HEK293 (cell line): ENCODE measurements around the gene PPP1R2B.

Experiments
- CTCF ChIA-PET: fragments of 350-600 bp; formaldehyde crosslinking; extraction: SDS; loops from one replicate; lab custom pipeline; 2021; ENCODE audit warnings: antibody characterized with exemption; lab: Yijun Ruan, JAX
- POLR2A ChIA-PET: fragments of 300-600 bp; formaldehyde crosslinking; extraction: SDS; loops from one replicate; lab custom pipeline; 2020; ENCODE audit warnings: antibody characterized with exemption, inconsistent platforms; lab: Yijun Ruan, JAX
- H3K27ac ChIP-seq: fragments of 200-500 bp; sonication (Bioruptor generic); 2 replicates; pipeline ENCODE4 v1.5.1; 2014; ENCODE audit warnings: low read depth, low read length, control low read depth, inconsistent platforms; ENCODE audit errors: extremely low read depth
- H3K36me3 ChIP-seq, 2 experiments: fragments of 200-500 bp in 1 of 2; sonication (Bioruptor generic) in 1 of 2; 1 replicate in 1 of 2; 2 replicates in 1 of 2; pipeline ENCODE4 v1.5.1; 2014 to 2017; ENCODE audit warnings: inconsistent platforms in 2 of 2, low read length in 2 of 2; ENCODE audit not compliant: control insufficient read depth in 2 of 2, insufficient read depth in 1 of 2
- H3K4me1 ChIP-seq: fragments of 200-500 bp; sonication (Bioruptor generic); 2 replicates; pipeline ENCODE4 v1.5.1; 2014; ENCODE audit warnings: mild to moderate bottlenecking, low read length, inconsistent platforms; ENCODE audit not compliant: control insufficient read depth, insufficient read depth
- H3K4me3 ChIP-seq: 2 replicates; pipeline ENCODE4 v1.5.1; 2011; ENCODE audit warnings: low read depth, mild to moderate bottlenecking, control low read depth, low read length, moderate library complexity
- H3K9me3 ChIP-seq: fragments of 200-500 bp; sonication (Bioruptor generic); 2 replicates; pipeline ENCODE4 v1.5.1; 2014; ENCODE audit warnings: low read depth, low read length, inconsistent platforms; ENCODE audit not compliant: control insufficient read depth, insufficient read depth
- GLIS2 ChIP-seq: fragments of 450-650 bp; formaldehyde crosslinking; IDR thresholded peaks from 2 replicates; pipeline ENCODE4 v1.5.1; 2016; ENCODE audit warnings: missing biosample characterization, missing genetic modification characterization
- HOXC10 ChIP-seq: sonication (generic); formaldehyde crosslinking; IDR thresholded peaks from 2 replicates; pipeline ENCODE4 v1.8.1; 2023; ENCODE audit warnings: mild to moderate bottlenecking, missing genetic modification reagents
- KLF17 ChIP-seq: fragments of 450-650 bp; formaldehyde crosslinking; IDR thresholded peaks from 2 replicates; pipeline ENCODE4 v1.5.1; 2016; ENCODE audit warnings: missing biosample characterization, missing genetic modification characterization
- PRDM10 ChIP-seq: fragments of 450-650 bp; formaldehyde crosslinking; IDR thresholded peaks from 2 replicates; pipeline ENCODE4 v1.5.1; 2016; ENCODE audit warnings: missing biosample characterization, missing genetic modification characterization
- PRDM6 ChIP-seq: fragments of 450-650 bp; formaldehyde crosslinking; IDR thresholded peaks from 2 replicates; pipeline ENCODE4 v1.5.1; 2017; ENCODE audit warnings: missing biosample characterization, missing genetic modification characterization
- SP2 ChIP-seq: fragments of 450-650 bp; formaldehyde crosslinking; IDR thresholded peaks from 2 replicates; pipeline ENCODE4 v1.5.1; 2016; ENCODE audit warnings: missing biosample characterization, missing genetic modification characterization
- ZBTB1 ChIP-seq: fragments of 450-650 bp; formaldehyde crosslinking; IDR thresholded peaks from 2 replicates; pipeline ENCODE4 v1.5.1; 2016; ENCODE audit warnings: missing biosample characterization, missing genetic modification characterization
- ZFP3 ChIP-seq: fragments of 450-650 bp; formaldehyde crosslinking; IDR thresholded peaks from 2 replicates; pipeline ENCODE4 v1.5.1; 2016; ENCODE audit warnings: low read depth, missing biosample characterization, missing genetic modification characterization
- ZFP37 ChIP-seq: fragments of 450-650 bp; formaldehyde crosslinking; IDR thresholded peaks from 2 replicates; pipeline ENCODE4 v1.5.1; 2016; ENCODE audit warnings: missing biosample characterization, missing genetic modification characterization
- ZNF114 ChIP-seq: fragments of 450-650 bp; formaldehyde crosslinking; IDR thresholded peaks from 2 replicates; pipeline ENCODE4 v1.5.0; 2017; ENCODE audit warnings: missing biosample characterization, missing genetic modification characterization
- ZNF16 ChIP-seq: fragments of 450-650 bp; formaldehyde crosslinking; IDR thresholded peaks from 2 replicates; pipeline ENCODE4 v1.5.1; 2016; ENCODE audit warnings: low read depth, missing biosample characterization, missing genetic modification characterization
- ZNF169 ChIP-seq: fragments of 450-650 bp; formaldehyde crosslinking; IDR thresholded peaks from 2 replicates; pipeline ENCODE4 v1.5.1; 2016; ENCODE audit warnings: missing biosample characterization, missing genetic modification characterization
- ZNF174 ChIP-seq: fragments of 450-650 bp; formaldehyde crosslinking; IDR thresholded peaks from 2 replicates; pipeline ENCODE4 v1.5.0; 2017; ENCODE audit warnings: missing biosample characterization, mild to moderate bottlenecking, missing genetic modification characterization
- ZNF280D ChIP-seq: fragments of 450-650 bp; formaldehyde crosslinking; IDR thresholded peaks from 2 replicates; pipeline ENCODE4 v1.5.1; 2016; ENCODE audit warnings: missing biosample characterization, missing genetic modification characterization
- ZNF473 ChIP-seq: fragments of 450-650 bp; formaldehyde crosslinking; IDR thresholded peaks from 2 replicates; pipeline ENCODE4 v1.5.1; 2017; ENCODE audit warnings: missing biosample characterization, missing genetic modification characterization
- ZNF549 ChIP-seq: fragments of 450-650 bp; IDR thresholded peaks from 2 replicates; pipeline ENCODE4 v1.5.1; 2018; ENCODE audit warnings: missing biosample characterization, missing genetic modification characterization, mild to moderate bottlenecking, inconsistent platforms, moderate library complexity
- ZNF555 ChIP-seq: fragments of 450-650 bp; formaldehyde crosslinking; conservative IDR thresholded peaks from 2 replicates; pipeline ENCODE4 v1.5.1; 2017; ENCODE audit warnings: missing biosample characterization, mild to moderate bottlenecking, missing genetic modification characterization, inconsistent platforms
- ZNF654 ChIP-seq: fragments of 450-650 bp; formaldehyde crosslinking; IDR thresholded peaks from 2 replicates; pipeline ENCODE4 v1.5.1; 2016; ENCODE audit warnings: low read depth, missing biosample characterization, missing genetic modification characterization
- ZNF658 ChIP-seq: fragments of 450-650 bp; formaldehyde crosslinking; IDR thresholded peaks from 2 replicates; pipeline ENCODE4; 2016; ENCODE audit warnings: missing biosample characterization, missing genetic modification characterization
- ZSCAN30 ChIP-seq: fragments of 450-650 bp; IDR thresholded peaks from 2 replicates; pipeline ENCODE4 v1.5.1; 2018; ENCODE audit warnings: missing biosample characterization, mild to moderate bottlenecking, missing genetic modification characterization, moderate library complexity

PPP1R2B gene

GRCh38 chr5:156812959-156813358 is 37.1 kb upstream of the PPP1R2B start:
- Histone ChIP-seq H3K36me3 (no peaks in the 10 kb centered on the region), H3K9me3 (no peaks in the 10 kb centered on the region), H3K27ac (no peak overlapping the region), H3K4me1 (no peaks in the 10 kb centered on the region), H3K4me3 (no peak overlapping the region)
- POLR2A ChIA-PET: no interaction called here
- TF ChIP-seq ZFP37 (tag by site-specific recombination) (no peak), ZNF169 (tag by site-specific recombination) (no peak)
- CTCF ChIA-PET: no interaction called here

GRCh38 chr5:156815988-156816599 is 34.0 kb upstream of the PPP1R2B start:
- TF ChIP-seq ZNF473 (tag by site-specific recombination) (no peak), ZNF174 (tag by site-specific recombination) (no peak), ZNF654 (tag by site-specific recombination) (0 out of 2 replicates have a peak, but pooled peaks have one; percentile 3)
- TF ChIP-seq, all 188 proteins: peak for 1
- H3K36me3 ChIP-seq: no peaks in the 10 kb centered on the region
- H3K4me1 ChIP-seq: no peaks in the 10 kb centered on the region
- ChIA-PET CTCF (interaction anchor here (0.5 to 1.0 kb wide), 5 partner anchors 8 to 873 kb away, joined by 3 to 5 read pairs (median 3); no protein-coding TSS in a partner anchor), POLR2A (no interaction called here)
- no peak overlapping the region for H3K4me3 ChIP-seq
- no peak overlapping the region for H3K27ac ChIP-seq
- H3K9me3 ChIP-seq: no peaks in the 10 kb centered on the region

- ChIA-PET CTCF (no interaction called here), POLR2A (no interaction called here)
- Histone ChIP-seq H3K9me3 (no peaks in the 10 kb centered on the region), H3K4me1 (no peaks in the 10 kb centered on the region), H3K4me3 (no peak overlapping the region), H3K27ac (no peak overlapping the region), H3K36me3 (no peaks in the 10 kb centered on the region)
- TF ChIP-seq ZNF549 (tag by site-specific recombination) (no peak), ZNF280D (tag by site-specific recombination) (no peak), ZNF555 (tag by site-specific recombination) (no peak), ZFP3 (tag by site-specific recombination) (no peak), ZNF658 (tag by site-specific recombination) (no peak), ZSCAN30 (no peak), PRDM6 (tag by site-specific recombination) (no peak), KLF17 (tag by site-specific recombination) (no peak), HOXC10 (no peak), PRDM10 (tag by site-specific recombination) (no peak), SP2 (tag by site-specific recombination) (no peak), GLIS2 (tag by site-specific recombination) (no peak), ZNF114 (tag by site-specific recombination) (no peak), ZBTB1 (tag by site-specific recombination) (no peak), ZNF16 (no peak), ZNF169 (tag by site-specific recombination) (no peak)
Observed at GRCh38 chr5:156819537-156819936, 30.6 kb upstream of the PPP1R2B start.
